Erythroblast (primary cell): ENCODE measurements around the gene MUC13.

ENCODE experiments used
- GATA1 ChIP-seq: IDR thresholded peaks from 2 replicates; pipeline ENCODE4 v1.6.1; 2011; ENCODE audit warnings: low read depth, mild to moderate bottlenecking, control low read depth, low read length, moderate library complexity
- POLR2A ChIP-seq: IDR thresholded peaks from 2 replicates; pipeline ENCODE4 v1.6.1; 2011; ENCODE audit warnings: mild to moderate bottlenecking, low read length

DNA sequence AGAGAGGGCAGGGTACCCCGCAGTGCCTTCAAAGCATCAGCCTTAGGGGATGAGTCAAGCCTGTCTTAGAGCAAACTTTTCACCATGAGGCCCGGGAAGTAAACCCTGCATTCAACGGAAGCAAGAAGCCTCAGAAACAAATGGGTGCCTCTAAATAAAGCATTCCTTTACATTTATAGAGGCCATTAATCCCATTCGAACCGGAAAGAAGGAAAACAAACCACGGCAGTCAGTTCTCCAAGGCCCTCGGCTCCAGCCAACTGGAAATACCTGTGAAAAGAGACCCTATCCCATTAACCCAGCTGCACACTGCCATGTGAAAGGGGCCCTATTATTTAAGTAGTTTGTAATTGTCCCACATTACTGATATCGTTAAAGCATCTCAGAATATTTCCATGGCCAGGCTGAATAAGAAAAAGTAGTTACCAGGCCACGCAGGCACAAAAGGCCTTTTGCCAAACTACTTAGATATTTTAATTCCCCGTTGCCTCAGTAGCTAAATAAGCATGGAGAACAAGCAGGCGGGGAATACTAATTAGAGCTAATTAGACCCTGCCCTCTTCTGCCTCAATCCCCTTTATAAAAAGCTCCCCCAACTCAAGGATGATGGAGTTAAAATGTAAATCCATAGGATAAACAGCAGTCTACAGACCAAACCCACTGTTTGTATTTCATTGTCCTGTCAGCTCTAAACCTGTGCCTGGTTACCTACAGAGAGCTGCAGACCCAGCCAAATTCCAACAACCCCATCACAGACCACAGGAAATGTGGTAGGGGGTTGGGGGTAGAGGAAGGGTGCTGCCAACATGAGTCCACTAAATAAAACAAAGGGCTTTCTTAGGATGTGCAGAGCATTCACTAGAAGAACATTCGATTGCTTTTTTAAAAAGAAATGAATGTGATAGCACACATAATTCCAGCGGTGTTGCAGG lies 51.5 kb downstream of the MUC13 start:
- TF ChIP-seq POLR2A, result no peak
- no peak for TF ChIP-seq GATA1
